GM12878 (cell line): Measurements from ENCODE around the gene RAD51B. TPM values are rescaled to one million over a fixed set of nuclear protein-coding genes. Genes with fewer than 3 reads are reported as not detected.

Source experiments
- ATAC-seq: fragments of 200-7000 bp; cut with Tn5 transposase; 3 replicates; pipeline ENCODE4 v1.9.1; 2020; ENCODE audit warnings: mild to moderate bottlenecking, moderate library complexity
- BruUV-seq: library from RNA; stranded (reverse); fragments of 400-500 nt; replicated peaks from 2 replicates; lab custom pipeline; 2021; lab: Mats Ljungman, UMichigan
- CTCF ChIA-PET: fragments of 300-600 bp; sonication (Branson Sonifier 250); formaldehyde crosslinking; extraction: SDS; loops from one replicate; lab custom pipeline; 2021; ENCODE audit warnings: inconsistent platforms; lab: Yijun Ruan, JAX
- POLR2A ChIA-PET: fragments of 350-600 bp; formaldehyde crosslinking; extraction: SDS; loops from one replicate; lab custom pipeline; 2021; ENCODE audit warnings: inconsistent platforms; lab: Charles Lee
- RAD21 ChIA-PET: fragments of 300-600 bp; sonication (Branson Sonifier 250); formaldehyde crosslinking; loops from one replicate; lab custom pipeline; 2023; ENCODE audit warnings: antibody characterized with exemption; ENCODE audit not compliant: unreplicated experiment; lab: Charles Lee
- SMC1A ChIA-PET: fragments of 300-600 bp; sonication (Branson Sonifier 250); formaldehyde crosslinking; loops from one replicate; lab custom pipeline; 2023; ENCODE audit not compliant: unreplicated experiment, uncharacterized antibody; lab: Charles Lee
- DNase-seq: peaks from one replicate; pipeline ENCODE4 v3.0.0-alpha.2; 2011; ENCODE audit warnings: low read depth, low spot score
- FAIRE-seq: peaks from 3 replicates; lab custom pipeline; 2011; peaks lifted over from hg19 to GRCh38; lab: Jason Lieb, UNC
- H2AFZ ChIP-seq: 2 replicates; pipeline ENCODE4 v1.6.0; 2011; ENCODE audit warnings: low read depth, low read length, control low read depth; ENCODE audit not compliant: control insufficient read depth
- H3K27ac ChIP-seq: 2 replicates; pipeline ENCODE4 v1.5.1; 2011; ENCODE audit warnings: control low read depth; ENCODE audit not compliant: control insufficient read depth, insufficient read depth
- H3K27me3 ChIP-seq, 2 experiments: replicated peaks in 1 of 2; 2 replicates each; pipeline versions ENCODE4 v1.6.0 to v1.6.1; 2011; ENCODE audit warnings: low read length in 1 of 2; ENCODE audit not compliant: control insufficient read depth in 2 of 2, insufficient read depth in 2 of 2
- H3K36me3 ChIP-seq, 2 experiments: 2 replicates each; pipeline ENCODE4 v1.5.1; 2011; ENCODE audit warnings: low read length in 1 of 2; ENCODE audit not compliant: control insufficient read depth in 2 of 2, insufficient read depth in 2 of 2
- H3K4me1 ChIP-seq: 2 replicates; pipeline ENCODE4 v1.6.1; 2011; ENCODE audit warnings: mild to moderate bottlenecking, low read length, moderate library complexity, mixed read lengths; ENCODE audit not compliant: control insufficient read depth, insufficient read depth
- H3K4me2 ChIP-seq: 2 replicates; pipeline ENCODE4 v1.6.0; 2011; ENCODE audit warnings: control low read depth; ENCODE audit not compliant: control insufficient read depth, insufficient read depth
- H3K4me3 ChIP-seq: fragments of 200-600 bp; sonication (generic); 2 replicates; pipeline ENCODE4 v1.5.1; 2016
- H3K79me2 ChIP-seq: 2 replicates; pipeline ENCODE4 v1.6.0; 2011; ENCODE audit warnings: low read length; ENCODE audit not compliant: control insufficient read depth, insufficient read depth
- H3K9ac ChIP-seq: 2 replicates; pipeline ENCODE4 v1.8.0; 2011; ENCODE audit warnings: low read length, control low read depth, mixed read lengths; ENCODE audit not compliant: control insufficient read depth, insufficient read depth
- H3K9me3 ChIP-seq: replicated peaks from 3 replicates; pipeline ENCODE4 v1.5.1; 2011; ENCODE audit warnings: mild to moderate bottlenecking, low read length; ENCODE audit not compliant: control insufficient read depth, insufficient read depth
- H4K20me1 ChIP-seq: 2 replicates; pipeline ENCODE4 v1.6.0; 2011; ENCODE audit not compliant: control insufficient read depth, insufficient read depth
- CEBPZ ChIP-seq: fragments of 150-350 bp; IDR thresholded peaks from 2 replicates; pipeline ENCODE4 v1.6.1; 2016; ENCODE audit warnings: low read depth, low read length
- HDAC6 ChIP-seq: fragments of 200-600 bp; sonication (generic); IDR thresholded peaks from one replicate; pipeline ENCODE4 v1.8.0; 2017; ENCODE audit warnings: antibody characterized with exemption; ENCODE audit not compliant: unreplicated experiment
- IKZF2 ChIP-seq, 2 experiments: fragments of 450-650 bp; IDR thresholded peaks; 2 replicates each; pipeline ENCODE4 v1.6.1; 2017; ENCODE audit warnings: mild to moderate bottlenecking in 2 of 2, moderate library complexity in 2 of 2
- IRF4 ChIP-seq: IDR thresholded peaks from 2 replicates; pipeline ENCODE4 v1.6.1; 2011; ENCODE audit warnings: low read depth, low read length
- POLR2AphosphoS5 ChIP-seq: IDR thresholded peaks from 2 replicates; pipeline ENCODE4 v1.6.1; 2011; ENCODE audit warnings: mild to moderate bottlenecking, low read length, inconsistent platforms
- SMAD5 ChIP-seq: IDR thresholded peaks from 2 replicates; pipeline ENCODE4 v1.6.1; 2016; ENCODE audit warnings: antibody characterized with exemption, low read depth
- SMC3 ChIP-seq: IDR thresholded peaks from 2 replicates; pipeline ENCODE4 v1.6.1; 2011; ENCODE audit warnings: low read length, improper control_type of control experiment, borderline replicate concordance
- SUPT20H ChIP-seq: IDR thresholded peaks from 2 replicates; pipeline ENCODE4 v1.6.1; 2011; ENCODE audit warnings: low read depth, mild to moderate bottlenecking, low read length, moderate library complexity, borderline replicate concordance; ENCODE audit not compliant: control insufficient read depth
- SUZ12 ChIP-seq: fragments of 200-600 bp; sonication (generic); IDR thresholded peaks from one replicate; pipeline ENCODE4 v1.6.1; 2018; ENCODE audit warnings: antibody characterized with exemption, mild to moderate bottlenecking; ENCODE audit not compliant: unreplicated experiment
- USF1 ChIP-seq: IDR thresholded peaks from 2 replicates; pipeline ENCODE4 v1.6.1; 2011; ENCODE audit warnings: borderline replicate concordance, low read depth, mild to moderate bottlenecking, moderate library complexity, mixed read lengths, low read length; ENCODE audit not compliant: insufficient read depth; ENCODE audit errors: extremely low read length
- USF2 ChIP-seq: IDR thresholded peaks from 2 replicates; pipeline ENCODE4 v1.6.1; 2011; ENCODE audit warnings: low read depth, low read length, improper control_type of control experiment, borderline replicate concordance
- ZBTB40 ChIP-seq: fragments of 450-650 bp; IDR thresholded peaks from 2 replicates; pipeline ENCODE4 v1.6.1; 2016; ENCODE audit warnings: mild to moderate bottlenecking, moderate library complexity, borderline replicate concordance
- ZNF207 ChIP-seq: fragments of 450-650 bp; IDR thresholded peaks from 2 replicates; pipeline ENCODE4 v1.6.1; 2014; ENCODE audit warnings: antibody characterized with exemption, mild to moderate bottlenecking, borderline replicate concordance
- WGBS: methylation state at CpG from one replicate; pipeline ENCODE4 v1.1.6; 2016; ENCODE audit warnings: low lambda C conversion rate; ENCODE audit not compliant: insufficient replicate concordance, insufficient coverage; ENCODE audit errors: missing lambda C conversion rate; 5-methylcytosine and 5-hydroxymethylcytosine counted together
- in situ Hi-C: fragments of 300-500 bp; cut with MboI; formaldehyde crosslinking; loops from 9 replicates; pipeline ENCODE4 v1.14.3; 2018; ENCODE audit warnings: mixed read lengths
- intact Hi-C: fragments of 100-400 bp; cut with micrococcal nuclease; formaldehyde crosslinking; loops from one replicate; pipeline ENCODE4 v1.14.2; 2022; ENCODE audit not compliant: unreplicated experiment
- polyA plus RNA-seq, 11 experiments: library from polyadenylated mRNA; depleted of rRNA in 4 of 11; unstranded in 6 of 11; stranded (reverse) in 5 of 11; fragments of >200 nt; fragmentation: Nextera tagmentation in 4 of 11; fragmentation: Illumina TruSeq in 1 of 11; extraction: Ambion mirVana in 4 of 11; extraction: Trizol in 1 of 11; gene quantifications; 1 replicate in 1 of 11; 2 replicates in 10 of 11; pipeline versions ENCODE4 v1.2.1 to v1.2.3, GENCODE V29; 2011 to 2016; ENCODE audit warnings: inconsistent platforms in 2 of 11, missing spikeins in 2 of 11, low read depth in 1 of 11
- total RNA-seq, 4 experiments: library from RNA; depleted of rRNA in 3 of 4; stranded (reverse); fragments of >200 nt in 3 of 4; fragmentation: Illumina TruSeq in 1 of 4; extraction: Trizol in 1 of 4; gene quantifications; 2 replicates each; pipeline versions ENCODE4 v1.2.1 to v1.2.3, GENCODE V29; 2013 to 2021

RAD51B gene
- total and polyA plus RNA-seq, 10 of the 15 experiments (the other 5 are each of a cell fraction or from before 2014, with no cell fraction given) = 9.8 to 26.8 (median 21.3) TPM

GRCh38 chr14:68316078-68316868 is 496.7 kb downstream of the RAD51B start:
- POLR2A ChIA-PET = interaction anchor here (1.1 to 3.1 kb wide), 2 partner anchors 8 to 33 kb away, joined by 3 to 19 read pairs; no protein-coding TSS in a partner anchor
- no TSS peak for BruUV-seq
- TF ChIP-seq IKZF2 (IDR thresholded peaks at IDR 0.05) (no peak), HDAC6 (no peak), CEBPZ (no peak), SUPT20H (no peak), POLR2AphosphoS5 (no peak), SMAD5 (no peak), IRF4 (no peak), USF2 (no peak), ZNF207 (no peak), ZBTB40 (no peak), SUZ12 (no peak), USF1 (no peak), SMC3 (no peak)

More at GRCh38 chr14:68316078-68316868, 496.7 kb downstream of the RAD51B start:
- Histone ChIP-seq H3K9me3 (no peaks in the 10 kb centered on the region), H3K27me3 (no peaks in the 10 kb centered on the region), H4K20me1 (no peaks in the 10 kb centered on the region), H3K36me3 (no peaks in the 10 kb centered on the region), H3K4me2 (no peak overlapping the region), H3K79me2 (no peaks in the 10 kb centered on the region), H2AFZ (no peak overlapping the region), H3K4me1 (peaks cover 73% of the 10 kb centered on the region), H3K4me3 (no peak overlapping the region), H3K27ac (no peak overlapping the region), H3K9ac (no peak overlapping the region)
- no peak for FAIRE-seq
- ChIA-PET RAD21 (interaction anchor here (1.0 to 13.1 kb wide), 13 partner anchors 7 to 89 kb away, joined by 4 to 197 read pairs (median 12); no protein-coding TSS in a partner anchor), SMC1A (interaction anchor here (0.9 to 12.5 kb wide), 18 partner anchors 9 to 473 kb away, joined by 3 to 151 read pairs (median 20); no protein-coding TSS in a partner anchor), CTCF (interaction anchor here (0.5 to 1.4 kb wide), 5 partner anchors 9 to 509 kb away, joined by 3 to 6 read pairs (median 3); no protein-coding TSS in a partner anchor)
- WGBS = 96% methylated on average over 7 of the region's 7 CpGs
- no peak for ATAC-seq
- intact Hi-C loops = no loop called here
- in situ Hi-C loops = no loop called here
- DNase-seq = no peak
